GM12874 (cell line): ENCODE data around the gene ADAMTS17.

Source experiments
- TF ChIP-seq, protein P1 (sequence below): IDR thresholded peaks from 2 replicates; pipeline ENCODE4 v1.5.1; 2011; ENCODE audit warnings: low read depth, mild to moderate bottlenecking, control low read depth, low read length, moderate library complexity; ENCODE audit not compliant: insufficient read depth

The ADAMTS17 gene

DNA sequence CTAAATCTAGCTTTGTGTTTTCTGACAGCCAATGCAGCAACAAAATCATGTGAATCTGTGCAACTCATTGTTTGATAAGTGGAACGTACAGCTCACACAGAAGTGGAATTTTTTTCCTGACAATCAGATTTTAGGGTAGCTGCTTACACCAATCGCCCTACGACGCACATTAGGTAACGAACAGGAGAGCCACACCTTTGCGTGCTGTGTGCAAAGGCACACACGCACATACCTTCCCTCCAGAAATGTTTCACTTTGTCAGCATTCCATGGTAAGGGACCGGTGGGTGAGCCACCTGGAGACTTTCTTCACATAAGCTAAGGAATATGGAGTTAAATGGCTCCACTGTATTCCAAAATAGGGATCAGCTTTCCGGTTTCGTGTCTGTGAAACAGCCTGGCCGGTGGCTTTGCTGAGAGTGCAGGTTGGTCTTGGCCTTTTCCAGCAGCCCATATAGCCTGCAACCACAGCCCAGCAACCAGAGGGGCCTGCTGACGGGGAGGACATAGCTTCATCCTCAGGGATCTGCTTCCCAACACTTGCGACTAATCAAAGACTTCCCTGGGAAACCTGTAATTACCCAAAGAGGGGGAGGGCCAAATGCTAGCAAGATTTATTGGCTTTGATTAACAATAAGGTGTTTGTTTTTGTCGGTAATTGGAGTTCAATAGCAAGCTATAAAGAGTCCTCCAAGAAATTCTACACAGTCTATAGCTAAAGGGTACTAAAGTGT lies 145.3 kb downstream of the ADAMTS17 start:
- TF ChIP-seq, protein P1, sequence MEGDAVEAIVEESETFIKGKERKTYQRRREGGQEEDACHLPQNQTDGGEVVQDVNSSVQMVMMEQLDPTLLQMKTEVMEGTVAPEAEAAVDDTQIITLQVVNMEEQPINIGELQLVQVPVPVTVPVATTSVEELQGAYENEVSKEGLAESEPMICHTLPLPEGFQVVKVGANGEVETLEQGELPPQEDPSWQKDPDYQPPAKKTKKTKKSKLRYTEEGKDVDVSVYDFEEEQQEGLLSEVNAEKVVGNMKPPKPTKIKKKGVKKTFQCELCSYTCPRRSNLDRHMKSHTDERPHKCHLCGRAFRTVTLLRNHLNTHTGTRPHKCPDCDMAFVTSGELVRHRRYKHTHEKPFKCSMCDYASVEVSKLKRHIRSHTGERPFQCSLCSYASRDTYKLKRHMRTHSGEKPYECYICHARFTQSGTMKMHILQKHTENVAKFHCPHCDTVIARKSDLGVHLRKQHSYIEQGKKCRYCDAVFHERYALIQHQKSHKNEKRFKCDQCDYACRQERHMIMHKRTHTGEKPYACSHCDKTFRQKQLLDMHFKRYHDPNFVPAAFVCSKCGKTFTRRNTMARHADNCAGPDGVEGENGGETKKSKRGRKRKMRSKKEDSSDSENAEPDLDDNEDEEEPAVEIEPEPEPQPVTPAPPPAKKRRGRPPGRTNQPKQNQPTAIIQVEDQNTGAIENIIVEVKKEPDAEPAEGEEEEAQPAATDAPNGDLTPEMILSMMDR: no peak

- TF ChIP-seq, protein P1: no peak
Observed at GRCh38 chr15:100194996-100195395, 146.8 kb downstream of the ADAMTS17 start.

- TF ChIP-seq, protein P1: no peak
Observed at GRCh38 chr15:100193277-100193860, 148.4 kb downstream of the ADAMTS17 start.

GRCh38 chr15:100192097-100193080 lies 149.4 kb downstream of the ADAMTS17 start:
- TF ChIP-seq, protein P1: no peak

DNA sequence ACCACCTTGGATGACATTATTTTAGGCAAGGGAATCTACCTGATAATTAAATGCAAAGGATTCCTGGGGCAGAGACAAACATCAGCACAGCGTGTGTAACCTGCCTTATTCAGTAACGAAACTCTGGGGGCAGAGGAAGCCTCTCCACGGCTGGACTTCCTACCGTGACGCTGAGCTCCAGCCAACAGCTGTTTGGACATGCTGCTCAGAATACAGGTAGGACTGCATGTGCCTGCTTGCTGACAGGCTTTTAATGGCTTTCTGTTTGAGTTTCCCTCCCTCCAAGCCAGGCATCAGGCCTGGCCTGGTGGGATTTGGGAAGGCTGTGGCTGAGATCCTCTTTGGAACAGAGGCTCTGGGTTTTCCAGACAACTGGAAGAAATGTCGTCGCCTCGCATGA lies 150.6 kb downstream of the ADAMTS17 start:
- TF ChIP-seq, protein P1: no peak

GRCh38 chr15:100190675-100191074 lies 151.1 kb downstream of the ADAMTS17 start:
- TF ChIP-seq, protein P1: no peak

DNA sequence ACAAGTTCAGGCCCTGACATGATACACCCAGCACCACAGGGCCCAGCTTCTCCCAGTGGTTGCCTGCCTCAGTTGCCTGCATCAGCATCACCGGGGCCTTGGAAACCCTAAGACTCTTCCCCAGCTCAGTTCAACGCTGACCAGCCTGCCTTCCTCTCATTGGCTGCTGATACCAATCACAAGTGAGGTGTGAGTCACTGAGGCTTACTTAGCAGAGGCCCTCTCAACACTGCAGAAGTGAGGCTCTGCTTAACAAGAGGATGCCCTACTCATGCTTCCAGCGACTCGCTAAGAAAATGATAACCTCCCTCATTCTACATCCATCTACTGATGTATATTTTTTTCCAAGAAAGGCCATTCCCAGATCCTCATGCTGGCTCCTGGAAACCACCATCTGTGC lies 151.9 kb downstream of the ADAMTS17 start:
- TF ChIP-seq, protein P1: no peak
